DND-41 (cell line): ENCODE data around the gene CFAP43.

Experiments
- ATAC-seq: fragments of 200-7000 bp; cut with Tn5 transposase; 3 replicates; pipeline ENCODE4 v1.9.1; 2021; ENCODE audit warnings: low read depth; ENCODE audit not compliant: insufficient read depth
- DNase-seq: peaks from one replicate; pipeline ENCODE4 v3.0.0-alpha.2; 2020
- H2AFZ ChIP-seq: 2 replicates; pipeline ENCODE4 v1.6.0; 2012; ENCODE audit warnings: low read depth, low read length
- H3K27ac ChIP-seq: 2 replicates; pipeline ENCODE4 v1.5.1; 2012; ENCODE audit warnings: low read length, inconsistent platforms
- H3K27me3 ChIP-seq: fragments of 200-600 bp; sonication (generic); 2 replicates; pipeline ENCODE4 v1.6.0; 2012; ENCODE audit warnings: low read length, mild to moderate bottlenecking, inconsistent platforms; ENCODE audit not compliant: insufficient read depth, poor library complexity
- H3K36me3 ChIP-seq: 2 replicates; pipeline ENCODE4 v1.5.1; 2012; ENCODE audit warnings: low read length, inconsistent platforms; ENCODE audit not compliant: insufficient read depth
- H3K4me1 ChIP-seq: 2 replicates; pipeline ENCODE4 v1.5.1; 2012; ENCODE audit warnings: mild to moderate bottlenecking, low read length; ENCODE audit not compliant: insufficient read depth
- H3K4me2 ChIP-seq: 2 replicates; pipeline ENCODE4 v1.6.0; 2012; ENCODE audit warnings: mild to moderate bottlenecking, moderate library complexity, low read length, inconsistent platforms; ENCODE audit not compliant: insufficient read depth
- H3K4me3 ChIP-seq, 2 experiments: fragments of 200-600 bp in 1 of 2; shearing (Covaris generic) in 1 of 2; 2 replicates each; pipeline ENCODE4 v1.5.1; 2012 to 2016; ENCODE audit warnings: inconsistent platforms in 2 of 2, low read length in 2 of 2, mild to moderate bottlenecking in 2 of 2, low read depth in 1 of 2, moderate library complexity in 1 of 2
- H3K79me2 ChIP-seq: 2 replicates; pipeline ENCODE4 v1.6.0; 2012; ENCODE audit warnings: low read length, inconsistent platforms; ENCODE audit not compliant: insufficient read depth
- H3K9ac ChIP-seq: 2 replicates; pipeline ENCODE4 v1.6.0; 2012; ENCODE audit warnings: low read depth, mild to moderate bottlenecking, inconsistent platforms, low read length, moderate library complexity
- H3K9me3 ChIP-seq: 2 replicates; pipeline ENCODE4 v1.5.1; 2012; ENCODE audit warnings: low read length, moderate library complexity, mild to moderate bottlenecking, inconsistent platforms; ENCODE audit not compliant: insufficient read depth, severe bottlenecking
- H4K20me1 ChIP-seq: 2 replicates; pipeline ENCODE4 v1.6.0; 2012; ENCODE audit warnings: low read length; ENCODE audit not compliant: insufficient read depth
- CTCF ChIP-seq: IDR thresholded peaks from 2 replicates; pipeline ENCODE4 v1.5.1; 2012; ENCODE audit warnings: borderline replicate concordance, low read length, moderate library complexity, mild to moderate bottlenecking; ENCODE audit not compliant: poor library complexity, severe bottlenecking; ENCODE audit errors: extremely low read depth
- EZH2 ChIP-seq: IDR thresholded peaks from 3 replicates; pipeline ENCODE4 v1.6.1; 2012; ENCODE audit warnings: borderline replicate concordance, low read depth, mild to moderate bottlenecking, moderate library complexity, low read length, inconsistent platforms; ENCODE audit not compliant: severe bottlenecking

The CFAP43 gene

GRCh38 chr10:104262055-104262454 lies 29.9 kb upstream of the CFAP43 start:
- Histone ChIP-seq H3K4me2 (no peak overlapping the region), H2AFZ (no peak overlapping the region), H4K20me1 (peaks cover 15% of the 10 kb centered on the region; the same call in 1 of the 2 replicates), H3K4me1 (peaks cover 41% of the 10 kb centered on the region), H3K9me3 (no peaks in the 10 kb centered on the region), H3K36me3 (peaks cover 97% of the 10 kb centered on the region), H3K27me3 (no peaks in the 10 kb centered on the region), H3K79me2 (peaks cover 88% of the 10 kb centered on the region), H3K27ac (no peak overlapping the region), H3K4me3 (no peak overlapping the region), H3K9ac (no peak overlapping the region)
- ATAC-seq (no peak), DNase-seq (no peak)
- TF ChIP-seq EZH2 (no peak), CTCF (no peak)

DNA sequence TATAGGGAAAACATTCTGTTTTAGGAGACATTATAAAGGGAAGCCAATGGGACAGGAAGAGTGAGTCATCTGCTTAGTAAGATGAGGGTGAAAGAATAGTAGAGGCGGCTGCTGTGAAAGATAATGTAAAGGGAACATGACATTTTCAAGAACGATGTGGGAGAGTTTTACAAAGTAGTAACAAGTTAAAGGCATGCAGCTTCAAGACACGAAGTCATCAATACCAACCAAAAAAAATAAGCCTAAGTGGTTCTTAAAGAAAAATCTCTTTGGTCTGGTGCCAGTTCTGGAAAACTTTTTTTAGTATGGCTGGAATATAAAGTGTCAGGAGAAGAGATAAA lies 28.6 kb upstream of the CFAP43 start:
- no peak for ATAC-seq
- Histone ChIP-seq H3K4me1 (peaks cover 41% of the 10 kb centered on the region), H3K4me3 (no peak overlapping the region), H3K9me3 (no peaks in the 10 kb centered on the region), H3K36me3 (peaks cover 88% of the 10 kb centered on the region), H2AFZ (no peak overlapping the region), H3K27ac (no peak overlapping the region), H3K79me2 (peaks cover 90% of the 10 kb centered on the region), H3K4me2 (no peak overlapping the region), H4K20me1 (peaks cover 17% of the 10 kb centered on the region; the same call in 1 of the 2 replicates), H3K27me3 (no peaks in the 10 kb centered on the region), H3K9ac (no peak overlapping the region)
- DNase-seq = no peak
- TF ChIP-seq CTCF (no peak), EZH2 (no peak)

DNA sequence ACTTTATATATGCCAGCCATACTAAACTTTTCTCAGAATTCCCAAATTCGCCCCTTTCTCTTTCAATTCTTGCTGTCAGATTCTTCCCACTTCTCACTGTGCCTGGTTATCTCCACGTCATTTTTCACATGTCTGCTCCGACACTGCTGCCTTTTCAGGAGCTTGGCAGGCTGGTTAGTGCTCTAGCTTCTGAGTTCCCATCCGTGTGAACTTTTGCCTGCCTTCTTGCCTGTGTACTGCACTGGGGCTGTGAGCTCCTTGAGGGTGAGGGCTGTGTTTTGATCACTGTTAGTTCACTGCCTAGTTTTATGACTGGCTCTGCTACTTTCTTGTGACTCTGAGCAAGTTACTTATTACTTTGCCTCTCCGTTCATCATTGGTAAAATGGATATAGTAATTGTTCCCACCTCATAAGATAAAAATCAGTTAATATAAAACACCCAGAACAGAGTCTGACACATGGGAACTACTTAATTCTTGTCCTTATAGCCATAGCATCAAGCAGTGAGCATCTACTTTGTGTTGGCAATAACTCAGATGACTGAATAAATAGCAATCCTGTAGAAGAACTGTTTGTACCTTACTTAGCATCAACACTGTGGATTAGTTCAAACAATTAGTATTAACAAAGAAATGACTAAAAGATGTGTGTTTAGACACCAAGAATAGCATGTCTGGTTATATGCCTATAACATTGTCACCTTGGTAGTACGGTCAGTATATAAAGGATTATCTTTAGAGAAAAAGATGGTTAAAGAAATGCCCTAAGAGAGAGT lies 28.0 kb upstream of the CFAP43 start:
- Histone ChIP-seq H3K9ac (no peak overlapping the region), H3K36me3 (peaks cover 83% of the 10 kb centered on the region), H3K4me2 (no peak overlapping the region), H3K4me3 (no peak overlapping the region), H2AFZ (no peak overlapping the region), H3K27me3 (no peaks in the 10 kb centered on the region), H3K79me2 (peaks cover 90% of the 10 kb centered on the region), H3K4me1 (peaks cover 40% of the 10 kb centered on the region), H3K9me3 (no peaks in the 10 kb centered on the region), H3K27ac (no peak overlapping the region), H4K20me1 (peaks cover 17% of the 10 kb centered on the region; the same call in 1 of the 2 replicates)
- ATAC-seq = no peak
- TF ChIP-seq EZH2 (no peak), CTCF (no peak)
- no peak for DNase-seq

- Histone ChIP-seq H3K36me3 (peaks cover 76% of the 10 kb centered on the region), H2AFZ (no peak overlapping the region), H3K4me2 (no peak overlapping the region), H3K27me3 (no peaks in the 10 kb centered on the region), H3K9ac (no peak overlapping the region), H3K9me3 (no peaks in the 10 kb centered on the region), H3K4me3 (no peak overlapping the region), H3K4me1 (peaks cover 41% of the 10 kb centered on the region), H3K27ac (no peak overlapping the region), H4K20me1 (peaks cover 15% of the 10 kb centered on the region; the same call in 1 of the 2 replicates), H3K79me2 (peaks cover 91% of the 10 kb centered on the region)
- DNase-seq (no peak), ATAC-seq (no peak)
- TF ChIP-seq CTCF = no peak
Observed at GRCh38 chr10:104259456-104259855, 27.3 kb upstream of the CFAP43 start.
